ENCODE results near the gene FAM89B. TPM values are rescaled to one million over a fixed set of nuclear protein-coding genes. Genes with fewer than 3 reads are reported as not detected.

Gene FAM89B
- total RNA-seq, 4 donors from 2014 or later = 12.0 to 44.1 (median 23.9) TPM

DNA sequence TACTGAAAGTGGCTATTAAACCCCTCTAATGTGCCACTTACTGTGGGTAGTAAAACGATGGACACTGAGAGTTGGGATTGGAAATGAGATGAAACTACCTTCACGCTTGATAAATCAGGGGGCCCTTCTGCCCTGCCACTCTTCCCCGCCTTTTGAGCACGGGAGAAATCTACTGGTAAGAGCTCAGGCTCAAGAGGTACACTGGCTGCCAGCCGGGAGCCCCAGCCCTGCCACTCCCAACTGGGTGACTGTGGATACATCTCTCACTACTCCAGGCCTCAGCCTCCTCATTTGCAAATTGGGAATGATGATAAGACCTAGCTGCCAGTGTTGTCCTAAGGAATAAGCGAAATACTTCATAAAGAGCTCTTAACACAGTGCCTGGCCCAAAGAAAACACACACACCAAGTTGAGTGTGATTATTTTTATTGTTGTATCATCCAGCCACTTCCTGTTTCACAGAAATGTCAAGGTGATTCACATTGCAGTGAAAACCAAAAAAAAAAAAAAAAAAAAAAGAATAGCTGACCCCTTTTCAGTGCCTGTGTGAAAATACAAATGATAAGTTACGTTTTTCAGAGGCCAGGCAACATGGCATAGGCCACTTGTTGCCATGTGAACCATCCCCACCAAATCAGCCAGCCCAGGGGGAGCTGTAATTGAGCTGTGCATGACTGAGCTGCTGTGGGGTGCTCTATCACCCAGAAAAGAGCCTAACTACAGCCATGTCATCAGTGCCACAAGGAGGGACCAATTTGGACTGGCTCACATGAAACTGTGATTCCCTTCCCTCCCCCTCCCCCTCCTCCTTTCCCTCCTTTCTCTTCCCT, 6.5 kb upstream of the FAM89B start:
- intact Hi-C loops (cut with DNase I) = no loop called here
- Histone ChIP-seq H3K27me3 (no peaks in the 10 kb centered on the region), H3K9me3 (no peaks in the 10 kb centered on the region), H3K36me3 (peaks cover 0 to 24% (median 0%) of the 10 kb centered on the region in 3 donors), H3K4me1 (peaks cover 20 to 57% (median 23%) of the 10 kb centered on the region in 3 donors), H3K27ac (peak overlapping the region; percentile 21 to 45 (median 38)), H3K4me3 (no peak overlapping the region)
- 62 to 78% methylated on average over 7 of the region's 7 CpGs for WGBS, 2 donors
- no peak for DNase-seq
- TF ChIP-seq, protein P1, sequence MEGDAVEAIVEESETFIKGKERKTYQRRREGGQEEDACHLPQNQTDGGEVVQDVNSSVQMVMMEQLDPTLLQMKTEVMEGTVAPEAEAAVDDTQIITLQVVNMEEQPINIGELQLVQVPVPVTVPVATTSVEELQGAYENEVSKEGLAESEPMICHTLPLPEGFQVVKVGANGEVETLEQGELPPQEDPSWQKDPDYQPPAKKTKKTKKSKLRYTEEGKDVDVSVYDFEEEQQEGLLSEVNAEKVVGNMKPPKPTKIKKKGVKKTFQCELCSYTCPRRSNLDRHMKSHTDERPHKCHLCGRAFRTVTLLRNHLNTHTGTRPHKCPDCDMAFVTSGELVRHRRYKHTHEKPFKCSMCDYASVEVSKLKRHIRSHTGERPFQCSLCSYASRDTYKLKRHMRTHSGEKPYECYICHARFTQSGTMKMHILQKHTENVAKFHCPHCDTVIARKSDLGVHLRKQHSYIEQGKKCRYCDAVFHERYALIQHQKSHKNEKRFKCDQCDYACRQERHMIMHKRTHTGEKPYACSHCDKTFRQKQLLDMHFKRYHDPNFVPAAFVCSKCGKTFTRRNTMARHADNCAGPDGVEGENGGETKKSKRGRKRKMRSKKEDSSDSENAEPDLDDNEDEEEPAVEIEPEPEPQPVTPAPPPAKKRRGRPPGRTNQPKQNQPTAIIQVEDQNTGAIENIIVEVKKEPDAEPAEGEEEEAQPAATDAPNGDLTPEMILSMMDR (IDR thresholded peaks at IDR 0.05) = no peak
- no peak for TF ChIP-seq POLR2A (IDR thresholded peaks at IDR 0.05)

DNA sequence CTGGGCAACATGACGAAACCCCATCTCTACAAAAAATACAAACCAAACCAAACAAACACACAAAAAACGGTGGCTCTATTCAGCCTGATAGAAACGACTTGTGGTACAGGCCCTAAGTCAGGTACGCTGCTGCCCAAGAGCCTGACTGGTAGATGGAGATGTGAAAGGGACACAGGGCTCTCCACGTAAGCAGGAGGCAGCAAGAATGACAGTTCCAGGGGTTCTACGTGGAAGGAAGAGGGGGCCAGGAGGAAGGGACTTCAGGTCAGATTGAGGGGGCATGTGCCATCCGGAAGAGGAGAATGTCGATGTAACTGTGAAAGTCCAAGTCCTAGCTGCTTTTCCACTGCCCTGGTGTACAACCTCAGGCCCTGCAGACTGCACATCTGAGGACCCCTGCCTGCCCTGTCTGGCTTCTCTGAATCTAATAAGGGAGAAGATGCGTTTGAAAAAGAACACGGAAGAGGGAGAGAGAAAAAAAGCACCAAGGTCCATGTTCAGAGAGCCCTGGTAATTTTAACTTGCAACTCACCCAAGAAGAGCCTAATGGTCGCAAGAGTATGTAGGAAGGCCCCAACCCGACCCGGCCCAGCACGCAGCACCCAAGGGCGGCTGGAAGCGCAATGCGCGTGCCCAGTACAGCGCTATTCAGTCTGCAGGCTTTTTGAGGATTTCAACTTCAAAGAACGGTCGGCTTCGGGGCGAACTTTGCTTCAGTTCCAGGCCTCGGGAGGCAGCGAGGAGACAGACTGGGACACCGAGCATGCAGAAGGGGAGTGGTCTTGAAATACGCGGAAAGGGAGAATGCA, 3.0 kb upstream of the FAM89B start:
- peaks cover 39 to 81% (median 42%) of the 10 kb centered on the region in 3 donors for H3K4me1 ChIP-seq
- intact Hi-C loops (cut with DNase I) = no loop called here
- WGBS, 2 donors = 3 to 6% methylated on average over 16 to 22 of the region's 28 CpGs
- H3K36me3 ChIP-seq = peaks cover 0 to 24% (median 0%) of the 10 kb centered on the region in 3 donors
- DNase-seq = no peak
- TF ChIP-seq, protein P1 (IDR thresholded peaks at IDR 0.05) = no peak
- no peak for TF ChIP-seq POLR2A (IDR thresholded peaks at IDR 0.05)
- H3K27me3 ChIP-seq = no peaks in the 10 kb centered on the region
- peak overlapping the region; percentile 53 to 92 (median 84) for H3K4me3 ChIP-seq
- H3K9me3 ChIP-seq = no peaks in the 10 kb centered on the region
- peak overlapping the region; percentile 96 to 99 (median 98) for H3K27ac ChIP-seq

DNA sequence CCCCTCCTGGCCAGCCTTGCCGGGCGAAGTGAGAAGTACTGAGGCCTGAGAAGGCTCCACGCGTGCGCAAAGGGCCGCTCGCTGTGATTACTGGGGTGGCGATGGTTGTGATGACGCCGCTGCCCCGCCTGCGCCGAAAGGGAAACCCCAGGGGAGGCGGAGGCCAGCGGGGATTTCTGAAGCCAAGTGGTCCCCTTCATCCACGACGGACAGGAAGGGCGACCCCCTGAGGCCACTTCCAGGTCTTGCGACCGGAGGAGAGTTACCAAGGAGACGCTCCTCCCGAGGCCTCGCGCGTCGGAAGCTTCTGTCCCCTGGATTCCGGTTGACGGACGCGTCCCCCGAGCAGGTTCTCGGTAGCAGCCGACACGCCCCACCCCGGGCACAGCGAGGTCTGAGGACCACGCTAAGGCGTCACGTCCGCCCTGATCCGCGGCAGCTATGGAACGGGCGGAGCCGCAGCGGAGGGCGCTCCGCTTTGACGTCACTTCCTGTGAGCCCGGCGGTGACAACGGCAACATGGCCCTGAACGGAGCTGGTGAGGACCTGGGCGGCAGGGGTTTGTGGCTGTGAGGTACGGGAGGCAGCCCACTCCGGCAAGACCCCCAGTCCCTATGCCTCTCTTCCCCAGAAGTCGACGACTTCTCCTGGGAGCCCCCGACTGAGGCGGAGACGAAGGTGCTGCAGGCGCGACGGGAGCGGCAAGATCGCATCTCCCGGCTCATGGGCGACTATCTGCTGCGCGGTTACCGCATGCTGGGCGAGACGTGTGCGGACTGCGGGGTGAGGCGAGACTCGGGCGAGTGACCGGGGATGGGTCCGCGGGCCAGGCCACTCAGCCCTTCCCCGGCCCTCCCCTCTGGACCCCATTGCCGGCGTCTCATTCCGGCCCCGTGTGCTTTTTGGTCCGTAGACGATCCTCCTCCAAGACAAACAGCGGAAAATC, 2.1 kb upstream of the FAM89B start, which contains the start of gene ZNRD2:
TSS of gene ZNRD2 (plus strand) at position 505 of the 946 bp plus-strand sequence. CDS start at position 520, 15 bp downstream.
- H3K27ac ChIP-seq = peak within 1 kb of the TSS; percentile 96 to 99 (median 98)
- peaks cover 45 to 88% (median 46%) of the 10 kb centered on the region in 3 donors for H3K4me1 ChIP-seq
- peaks cover 0 to 24% (median 0%) of the 10 kb centered on the region in 3 donors for H3K36me3 ChIP-seq
- intact Hi-C loops (cut with DNase I) = loop anchor here (5.0 kb wide), 1 partner anchor 33 kb away; no protein-coding TSS in a partner anchor
- 0% methylated on average over 4 to 16 of the region's 89 CpGs for WGBS, 2 donors
- H3K27me3 ChIP-seq = no peaks in the 10 kb centered on the region
- no peaks in the 10 kb centered on the region for H3K9me3 ChIP-seq
- peak within 1 kb of the TSS; percentile 53 to 92 (median 84) for H3K4me3 ChIP-seq
- TF ChIP-seq POLR2A (IDR thresholded peaks at IDR 0.05) = peak in 3 of 4 donors; percentile 73 to 82 (median 75)
- TF ChIP-seq, protein P1 (IDR thresholded peaks at IDR 0.05) = peak in 5 of 6 experiments; percentile 15 to 37 (median 19)
- peak; percentile 95 for DNase-seq

DNA sequence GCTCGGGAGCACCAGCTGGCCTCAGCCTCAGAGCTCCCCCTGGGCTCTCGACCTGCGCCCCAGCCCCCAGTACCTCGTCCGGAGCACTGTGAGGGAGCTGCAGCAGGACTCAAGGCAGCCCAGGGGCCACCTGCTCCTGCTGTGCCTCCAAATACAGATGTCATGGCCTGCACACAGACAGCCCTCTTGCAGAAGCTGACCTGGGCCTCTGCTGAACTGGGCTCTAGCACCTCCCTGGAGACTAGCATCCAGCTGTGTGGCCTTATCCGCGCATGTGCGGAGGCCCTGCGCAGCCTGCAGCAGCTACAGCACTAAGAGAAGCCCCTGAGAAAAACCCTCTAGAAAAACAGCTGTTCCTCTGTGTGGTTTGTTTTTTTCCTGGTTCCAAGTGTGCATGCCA, 918 bp upstream of the FAM89B start:
- WGBS, 2 donors = 72% methylated on average over 5 of the region's 9 CpGs; no CpG with 5 or more reads in 1 of the 2 donors
- DNase-seq = no peak
- Histone ChIP-seq H3K4me1 (peaks cover 48 to 86% (median 53%) of the 10 kb centered on the region in 3 donors), H3K36me3 (peaks cover 0 to 20% (median 0%) of the 10 kb centered on the region in 3 donors), H3K9me3 (no peaks in the 10 kb centered on the region), H3K4me3 (peak overlapping the region in 3 of 4 donors; percentile 80 to 92 (median 87)), H3K27ac (peak overlapping the region; percentile 96 to 99 (median 98)), H3K27me3 (no peaks in the 10 kb centered on the region)
- no peak for TF ChIP-seq POLR2A (IDR thresholded peaks at IDR 0.05)
- intact Hi-C loops (cut with DNase I) = loop anchor here (5.0 kb wide), 1 partner anchor 34 kb away; no protein-coding TSS in a partner anchor
